Caco-2 (cell line): ENCODE data around the gene MYF6. TPM values are rescaled to one million over a fixed set of nuclear protein-coding genes. Genes with fewer than 3 reads are reported as not detected.

Experiments
- BruUV-seq: library from RNA; stranded (reverse); fragments of 400-500 nt; replicated peaks from 2 replicates; lab custom pipeline; 2021; lab: Mats Ljungman, UMichigan
- CTCF ChIA-PET: fragments of 300-600 bp; sonication (Branson Sonifier 250); formaldehyde crosslinking; loops from one replicate; lab custom pipeline; 2022; ENCODE audit warnings: antibody characterized with exemption; lab: Charles Lee
- POLR2A ChIA-PET: fragments of 300-600 bp; sonication (Branson Sonifier 250); formaldehyde crosslinking; loops from one replicate; lab custom pipeline; 2022; ENCODE audit warnings: antibody characterized with exemption; lab: Charles Lee
- DNase-seq, 2 experiments: peaks; one replicate each; pipeline versions ENCODE4 v3.0.0 to v3.0.0-alpha.2; 2020 to 2022
- H3K27me3 ChIP-seq: replicated peaks from 2 replicates; pipeline ENCODE4 v1.6.0; 2011; ENCODE audit warnings: low read length; ENCODE audit not compliant: control insufficient read depth, insufficient read depth
- H3K36me3 ChIP-seq: 2 replicates; pipeline ENCODE4 v1.5.1; 2011; ENCODE audit warnings: low read length; ENCODE audit not compliant: control insufficient read depth, insufficient read depth
- H3K4me1 ChIP-seq: fragments of 250-450 bp; sonication (Bioruptor Pico); 2 replicates; pipeline ENCODE4 v1.5.1; 2020; ENCODE audit warnings: mild to moderate bottlenecking
- H3K4me3 ChIP-seq: 2 replicates; pipeline ENCODE4 v1.5.1; 2011; ENCODE audit warnings: low read depth, mild to moderate bottlenecking, control low read depth, low read length
- H3K9me3 ChIP-seq: fragments of 250-450 bp; sonication (Bioruptor Pico); 2 replicates; pipeline ENCODE4 v1.5.1; 2020; ENCODE audit warnings: mild to moderate bottlenecking, moderate library complexity
- H3K27ac Mint-ChIP-seq: one replicate; pipeline ENCODE4 v1.8.0; 2022; ENCODE audit warnings: mixed read lengths; ENCODE audit not compliant: unreplicated experiment
- H3K27me3 Mint-ChIP-seq: one replicate; pipeline ENCODE4 v1.8.0; 2022; ENCODE audit warnings: mixed read lengths; ENCODE audit not compliant: insufficient read depth, unreplicated experiment
- H3K36me3 Mint-ChIP-seq: one replicate; pipeline ENCODE4 v1.8.0; 2022; ENCODE audit warnings: mild to moderate bottlenecking, mixed read lengths; ENCODE audit not compliant: insufficient read depth, unreplicated experiment
- H3K4me1 Mint-ChIP-seq: one replicate; pipeline ENCODE4 v1.8.0; 2022; ENCODE audit warnings: low read depth, mixed read lengths; ENCODE audit not compliant: unreplicated experiment
- H3K4me3 Mint-ChIP-seq: one replicate; pipeline ENCODE4 v1.8.0; 2022; ENCODE audit warnings: mild to moderate bottlenecking, moderate library complexity, mixed read lengths; ENCODE audit not compliant: unreplicated experiment
- H3K9me3 Mint-ChIP-seq: one replicate; pipeline ENCODE4 v1.8.0; 2022; ENCODE audit warnings: mixed read lengths; ENCODE audit not compliant: unreplicated experiment
- CTCF ChIP-seq, 2 experiments: fragments of 200-600 bp in 1 of 2; IDR thresholded peaks; 1 replicate in 1 of 2; 2 replicates in 1 of 2; pipeline versions ENCODE4 v1.5.1 to v1.8.0; 2011 to 2022; ENCODE audit warnings: antibody characterized with exemption in 1 of 2, control low read depth in 1 of 2, inconsistent platforms in 1 of 2, low read depth in 1 of 2, low read length in 1 of 2, mild to moderate bottlenecking in 1 of 2, moderate library complexity in 1 of 2; ENCODE audit not compliant: insufficient read depth in 1 of 2, severe bottlenecking in 1 of 2, unreplicated experiment in 1 of 2
- intact Hi-C: fragments of 100-400 bp; cut with micrococcal nuclease; formaldehyde crosslinking; loops from one replicate; pipeline ENCODE4 v1.10.0; 2022; ENCODE audit not compliant: unreplicated experiment
- total RNA-seq: library from RNA; stranded (reverse); gene quantifications from 2 replicates; pipeline ENCODE4 v1.2.3, GENCODE V29; 2022

Gene MYF6
- total RNA-seq, 1 experiment from 2014 or later, result not detected

- Mint-ChIP-seq H3K27me3 (no peaks in the 10 kb centered on the region), H3K9me3 (no peaks in the 10 kb centered on the region), H3K36me3 (no peaks in the 10 kb centered on the region), H3K4me3 (no peak overlapping the region), H3K4me1 (peaks cover 8% of the 10 kb centered on the region), H3K27ac (no peak overlapping the region)
- Histone ChIP-seq H3K4me3 (no peak overlapping the region), H3K27me3 (no peaks in the 10 kb centered on the region), H3K9me3 (no peaks in the 10 kb centered on the region), H3K36me3 (no peaks in the 10 kb centered on the region), H3K4me1 (no peaks in the 10 kb centered on the region)
- no TSS peak for BruUV-seq
- intact Hi-C loops, result no loop called here
- ChIA-PET CTCF (no interaction called here), POLR2A (interaction anchor here (0.6 kb wide), 1 partner anchor 198 kb away, joined by 3 read pairs; no protein-coding TSS in a partner anchor)
- no peak for DNase-seq
- no peak for TF ChIP-seq CTCF (IDR thresholded peaks at IDR 0.05; ENCODE audit: insufficient read depth in 1 of 2, low read depth in 1 of 2, low read length in 1 of 2, severe bottlenecking in 1 of 2, unreplicated experiment in 1 of 2)
Measured at GRCh38 chr12:80707830-80708258, 410 bp downstream of the MYF6 start.

- no peaks in the 10 kb centered on the region for H3K27me3 ChIP-seq
- no peak overlapping the region for H3K4me3 ChIP-seq
- Mint-ChIP-seq H3K27me3 (no peaks in the 10 kb centered on the region), H3K27ac (no peak overlapping the region), H3K4me3 (no peak overlapping the region), H3K4me1 (peaks cover 2% of the 10 kb centered on the region), H3K9me3 (no peaks in the 10 kb centered on the region), H3K36me3 (no peaks in the 10 kb centered on the region)
- intact Hi-C loops, result no loop called here
- no peak for DNase-seq
- ChIA-PET CTCF (no interaction called here), POLR2A (interaction anchor here (0.6 kb wide), 1 partner anchor 199 kb away, joined by 3 read pairs; no protein-coding TSS in a partner anchor)
- no peaks in the 10 kb centered on the region for H3K9me3 ChIP-seq
- no peaks in the 10 kb centered on the region for H3K4me1 ChIP-seq
- H3K36me3 ChIP-seq, result no peaks in the 10 kb centered on the region
- no TSS peak for BruUV-seq
- no peak for TF ChIP-seq CTCF (IDR thresholded peaks at IDR 0.05; ENCODE audit: insufficient read depth in 1 of 2, low read depth in 1 of 2, low read length in 1 of 2, severe bottlenecking in 1 of 2, unreplicated experiment in 1 of 2)
Measured at GRCh38 chr12:80708259-80708974, 983 bp downstream of the MYF6 start.

- Mint-ChIP-seq H3K36me3 (no peaks in the 10 kb centered on the region), H3K4me1 (no peaks in the 10 kb centered on the region), H3K27ac (no peak overlapping the region), H3K27me3 (peaks cover 1% of the 10 kb centered on the region), H3K4me3 (no peak overlapping the region), H3K9me3 (no peaks in the 10 kb centered on the region)
- ChIA-PET CTCF (no interaction called here), POLR2A (no interaction called here)
- DNase-seq, result no peak
- no peak for TF ChIP-seq CTCF (IDR thresholded peaks at IDR 0.05; ENCODE audit: insufficient read depth in 1 of 2, low read depth in 1 of 2, low read length in 1 of 2, severe bottlenecking in 1 of 2, unreplicated experiment in 1 of 2)
- no peaks in the 10 kb centered on the region for H3K36me3 ChIP-seq
- no peaks in the 10 kb centered on the region for H3K27me3 ChIP-seq
- no peak overlapping the region for H3K4me3 ChIP-seq
- no peaks in the 10 kb centered on the region for H3K4me1 ChIP-seq
- no TSS peak for BruUV-seq
- no peaks in the 10 kb centered on the region for H3K9me3 ChIP-seq
- intact Hi-C loops, result no loop called here
Measured at GRCh38 chr12:80708975-80709328, 1.5 kb downstream of the MYF6 start.
